Activated CD8-positive, alpha-beta memory T cell treated with anti-CD3 and anti-CD28 coated beads for 1 hour (primary cell): ENCODE results near the gene CCDC88C.

Source experiments
- DNase-seq, 2 donors: peaks; one replicate each; pipeline ENCODE4 v3.0.0-alpha.2; 2020; ENCODE audit warnings: low read depth in 1 of 2; ENCODE audit errors: extremely low read depth in 1 of 2

The CCDC88C gene

DNA sequence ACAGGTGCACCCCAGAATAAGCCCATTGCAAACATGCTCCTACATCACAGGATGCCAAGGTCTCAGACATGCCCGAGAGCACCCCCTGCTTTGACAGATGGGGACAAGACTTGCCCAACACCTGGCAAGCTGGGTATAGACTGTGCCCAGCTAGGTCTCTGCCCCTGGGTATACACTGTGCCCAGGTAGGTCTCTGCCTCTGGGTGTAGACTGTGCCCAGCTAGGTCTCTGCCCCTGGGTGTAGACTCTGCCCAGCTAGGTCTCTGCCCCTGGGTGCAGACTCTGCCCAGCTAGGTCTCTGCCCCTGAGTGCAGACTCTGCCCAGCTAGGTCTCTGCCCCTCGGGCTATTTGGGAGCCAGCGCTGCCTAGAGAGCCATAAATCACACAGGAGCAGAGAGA is 85.9 kb downstream of the CCDC88C start:
- no peak for DNase-seq

DNA sequence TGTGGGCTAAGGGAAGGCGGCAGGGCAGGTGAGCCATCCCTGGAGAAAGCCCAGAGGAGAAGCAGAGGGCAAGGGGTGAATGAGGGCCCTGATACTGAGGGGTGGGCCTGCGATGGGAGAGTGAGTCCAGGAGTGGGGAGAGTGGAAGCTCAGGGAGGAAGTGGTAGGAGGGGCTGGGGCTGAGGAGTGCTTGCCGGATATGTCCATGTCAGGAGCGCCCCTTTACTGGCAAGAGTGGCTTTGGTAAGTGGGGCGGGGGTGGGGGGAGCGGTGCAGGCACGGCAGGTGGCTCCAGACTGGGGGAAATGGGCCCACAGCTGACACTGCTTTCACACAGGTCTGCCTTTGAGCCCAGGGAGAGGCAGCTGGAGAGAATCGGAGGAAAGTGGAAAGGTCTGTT is 86.8 kb downstream of the CCDC88C start:
- DNase-seq = no peak

GRCh38 chr14:91330096-91330696 is 87.4 kb downstream of the CCDC88C start:
- no peak for DNase-seq

DNA sequence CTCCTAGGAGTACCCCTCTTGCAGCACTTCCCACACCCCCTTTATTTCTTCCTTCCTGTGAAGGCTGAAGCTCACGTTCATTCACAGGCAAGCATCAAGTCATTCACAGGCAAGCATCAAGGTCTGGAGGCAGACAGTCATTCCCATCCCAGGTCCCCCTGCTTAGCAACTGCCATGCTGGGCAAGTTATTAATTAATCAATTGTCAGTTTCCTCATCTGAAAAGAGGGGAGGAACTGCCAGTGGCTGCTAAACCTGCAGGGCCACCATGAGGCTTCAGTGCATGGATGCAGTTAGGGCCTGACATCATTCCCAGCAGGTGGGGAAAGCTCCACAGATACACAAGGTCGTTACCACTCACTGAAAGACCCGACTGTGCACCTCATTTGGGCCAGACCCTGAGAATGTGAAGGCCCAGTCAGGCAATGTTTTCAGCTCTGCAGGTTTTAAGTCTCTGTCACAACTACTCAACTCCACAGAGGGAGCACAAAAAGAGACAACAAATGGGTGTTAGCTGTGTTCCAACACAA is 88.1 kb downstream of the CCDC88C start:
- DNase-seq = no peak

GRCh38 chr14:91328313-91329050 is 89.1 kb downstream of the CCDC88C start:
- DNase-seq = no peak

DNA sequence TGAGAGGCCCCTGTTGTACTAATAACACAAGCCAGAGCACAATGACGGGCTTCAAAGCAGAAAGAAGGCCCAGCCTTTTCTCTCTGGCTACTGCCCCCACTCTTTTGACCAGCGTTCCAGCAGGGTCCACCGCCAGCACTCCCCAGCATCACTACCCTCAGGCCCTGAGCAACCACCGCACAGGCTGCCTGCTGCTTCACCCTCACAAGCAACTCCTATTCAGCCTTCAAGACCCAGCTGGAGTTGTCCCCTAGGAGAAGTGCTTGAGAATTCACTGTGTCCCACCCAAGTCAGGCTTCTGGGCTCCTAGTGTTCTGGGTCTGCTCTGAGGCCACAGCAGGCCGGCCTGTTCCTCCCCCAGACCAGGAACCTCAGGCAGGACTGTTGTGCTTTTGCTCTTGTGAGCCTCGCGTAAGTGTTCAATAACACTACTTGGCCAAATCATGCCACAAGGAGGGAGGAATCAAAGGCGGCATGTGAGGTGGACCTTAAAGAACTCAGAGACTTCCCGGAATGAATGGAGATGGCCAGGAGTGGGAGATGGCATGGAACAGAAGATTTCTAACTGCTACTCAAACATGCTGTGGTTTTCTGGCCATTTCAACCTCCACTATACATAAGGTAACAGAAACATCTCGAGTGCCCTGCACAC is 89.8 kb downstream of the CCDC88C start:
- no peak for DNase-seq

- no peak for DNase-seq
These were observed 90.4 kb downstream of the CCDC88C start for GRCh38 chr14:91327250-91327595.

DNA sequence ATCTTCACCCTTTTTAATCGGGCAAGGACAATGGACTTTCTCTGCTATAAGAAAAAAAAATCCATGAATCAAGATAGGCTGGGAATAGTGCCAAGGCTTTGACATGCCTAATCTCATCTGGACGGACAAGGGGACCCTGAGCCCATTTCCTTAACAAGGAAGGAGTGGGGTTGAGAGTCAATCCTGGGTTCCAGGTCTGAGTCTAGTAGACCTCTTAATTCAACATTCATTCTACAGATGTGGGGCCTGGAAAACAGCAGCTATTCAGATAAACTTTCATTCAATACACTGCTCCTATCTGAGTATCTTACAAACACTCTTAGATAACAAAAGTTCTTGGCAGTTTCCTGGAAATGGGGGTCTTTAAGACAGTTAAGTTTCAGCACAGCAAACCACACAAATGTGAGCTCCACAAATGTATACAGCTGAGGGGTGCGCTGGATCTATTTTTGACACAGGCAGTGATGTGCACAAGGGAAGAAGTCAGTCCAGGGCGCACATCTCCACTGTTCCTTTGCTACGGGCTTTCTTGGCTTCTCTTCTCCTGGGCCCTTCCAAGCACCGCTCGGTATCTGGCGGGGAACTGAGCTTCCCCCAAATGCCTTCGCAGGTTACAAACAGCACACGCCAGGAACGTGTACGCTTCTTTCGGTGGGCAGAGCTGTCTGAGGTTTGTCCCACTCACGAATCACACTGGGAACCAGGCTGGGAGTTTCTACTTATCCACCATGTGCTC is 90.9 kb downstream of the CCDC88C start:
- no peak for DNase-seq

- DNase-seq = no peak
These were observed 92.7 kb downstream of the CCDC88C start for GRCh38 chr14:91324606-91325575.

DNA sequence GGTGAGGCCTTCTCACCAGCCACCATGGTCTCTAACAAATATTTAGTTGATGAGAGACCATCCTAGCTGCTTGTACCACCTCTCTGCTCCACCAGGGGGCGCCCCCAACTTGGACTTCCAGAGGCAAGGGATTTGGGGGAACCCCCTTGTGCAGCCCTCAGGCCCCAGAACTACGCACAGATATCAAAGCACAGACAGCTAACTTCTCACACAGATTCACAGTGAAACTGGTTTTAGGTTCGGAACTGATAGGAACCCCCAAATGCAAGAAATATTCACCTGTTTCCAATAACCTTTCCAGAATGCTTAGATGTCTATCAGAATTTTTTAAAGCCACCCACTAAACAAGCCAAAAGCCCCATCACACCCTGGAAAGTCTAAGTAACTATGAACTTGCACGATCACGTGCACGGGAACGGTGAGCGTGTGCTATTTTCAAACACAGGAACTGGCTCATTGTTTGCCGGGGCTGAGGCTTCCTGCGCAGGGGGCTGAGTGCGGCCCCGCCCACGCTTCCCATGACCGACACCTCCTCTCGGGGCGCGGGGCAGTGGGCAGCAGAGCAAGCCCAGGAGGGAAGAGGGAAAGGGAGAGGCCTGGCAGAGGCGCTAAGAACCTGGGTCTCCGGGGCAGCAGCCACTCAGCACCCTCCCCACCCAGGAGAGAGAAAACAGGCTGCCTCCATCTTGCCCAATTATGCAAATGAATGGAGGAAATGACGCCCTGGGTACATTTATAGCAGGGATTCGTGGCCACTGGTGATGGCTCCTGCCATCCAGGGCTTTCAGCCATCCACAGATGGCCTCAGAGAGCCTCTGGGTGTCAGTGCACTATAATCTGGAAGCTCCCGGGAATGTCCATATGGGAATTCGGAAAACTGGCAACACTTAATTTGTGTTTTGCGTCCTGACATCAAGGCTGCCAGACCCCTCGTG is 93.7 kb downstream of the CCDC88C start:
- DNase-seq = peak; percentile 78 to 91

DNA sequence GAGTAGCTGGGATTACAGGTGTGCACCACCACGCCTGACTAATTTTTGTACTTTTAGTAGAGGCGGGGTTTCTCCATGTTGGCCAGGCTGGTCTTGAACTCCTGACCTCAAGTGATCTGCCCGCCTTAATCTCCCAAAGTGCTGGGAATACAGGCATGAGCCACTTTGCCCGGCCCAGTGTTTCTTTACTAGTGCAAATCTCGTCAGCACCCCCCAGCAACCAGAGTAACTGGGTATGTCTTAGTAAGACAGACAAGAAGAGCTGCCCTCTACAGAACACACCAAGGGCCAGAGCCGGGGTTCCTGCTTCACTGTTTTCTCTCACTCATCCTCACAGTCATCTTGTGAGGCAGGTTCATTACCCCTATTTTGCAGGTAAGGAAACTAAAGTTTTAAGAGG is 94.6 kb downstream of the CCDC88C start:
- DNase-seq = no peak

- no peak for DNase-seq
These were observed 95.0 kb downstream of the CCDC88C start for GRCh38 chr14:91322623-91323022.

GRCh38 chr14:91321131-91321530 is 96.5 kb downstream of the CCDC88C start:
- no peak for DNase-seq

GRCh38 chr14:91320266-91320665 is 97.4 kb downstream of the CCDC88C start:
- no peak for DNase-seq

DNA sequence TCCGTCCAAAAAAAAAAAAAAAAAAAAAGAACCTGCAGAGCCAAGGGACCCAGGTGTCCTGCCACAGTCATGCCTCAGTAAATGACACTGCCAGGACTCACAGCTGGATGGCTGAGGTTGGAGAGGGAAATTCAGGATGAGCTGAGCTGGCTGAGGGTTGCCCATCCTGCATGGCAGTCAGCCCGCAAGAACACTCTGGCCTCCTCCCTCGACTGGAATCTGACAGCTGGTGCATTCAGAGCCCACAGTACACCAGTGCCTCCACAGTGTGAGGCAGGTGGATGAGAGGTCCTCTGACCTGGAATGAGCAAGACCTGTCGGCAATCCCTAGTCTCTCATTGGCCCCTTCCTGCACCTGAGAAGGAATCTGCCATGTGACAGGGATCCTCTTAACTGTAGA is 98.7 kb downstream of the CCDC88C start:
- no peak for DNase-seq

DNA sequence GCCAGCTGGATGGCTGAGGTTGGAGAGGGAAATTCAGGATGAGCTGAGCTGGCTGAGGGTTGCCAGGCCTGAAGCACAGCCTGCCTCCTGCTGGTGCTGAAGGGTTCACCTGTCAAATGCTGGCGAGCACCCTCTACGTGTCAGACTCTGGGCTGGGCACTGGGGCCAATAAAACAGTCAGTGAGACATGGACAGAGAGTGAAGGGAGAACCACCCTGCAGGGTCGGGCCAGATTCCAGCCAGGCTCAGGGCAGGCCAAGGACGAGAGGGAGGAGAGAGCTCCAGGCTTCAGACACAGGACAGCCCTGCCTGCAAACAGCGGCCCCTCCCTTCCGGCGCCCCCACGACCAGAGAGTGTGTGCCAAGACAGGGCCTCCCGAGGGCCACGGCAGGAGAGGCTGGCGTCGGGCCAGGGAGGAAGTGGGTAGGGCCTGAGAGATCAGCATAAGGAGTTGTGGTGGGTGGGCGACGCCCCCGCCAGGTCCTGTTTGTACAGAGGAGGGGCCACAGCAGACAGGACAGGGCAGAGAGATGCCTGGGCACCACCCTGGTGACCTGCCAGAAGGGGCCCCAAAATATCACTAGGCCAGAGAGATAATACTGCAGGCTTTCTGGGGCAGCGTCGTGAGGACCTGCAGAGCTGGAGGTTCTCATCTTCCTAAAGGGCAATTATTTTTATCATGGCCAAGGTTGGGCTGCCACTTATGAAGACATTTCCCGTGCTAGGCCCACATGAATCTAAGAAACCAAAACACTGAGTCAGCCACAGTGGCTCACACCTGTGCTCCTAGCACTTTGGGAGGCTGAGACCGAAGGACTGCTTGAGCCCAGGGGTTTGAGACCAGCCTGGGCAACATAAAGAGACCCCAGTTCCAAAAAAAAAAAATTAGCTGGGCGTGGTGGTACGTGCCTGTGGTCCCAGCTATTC is 100.0 kb downstream of the CCDC88C start:
- peak in 1 of 2 donors; percentile 68 for DNase-seq

DNA sequence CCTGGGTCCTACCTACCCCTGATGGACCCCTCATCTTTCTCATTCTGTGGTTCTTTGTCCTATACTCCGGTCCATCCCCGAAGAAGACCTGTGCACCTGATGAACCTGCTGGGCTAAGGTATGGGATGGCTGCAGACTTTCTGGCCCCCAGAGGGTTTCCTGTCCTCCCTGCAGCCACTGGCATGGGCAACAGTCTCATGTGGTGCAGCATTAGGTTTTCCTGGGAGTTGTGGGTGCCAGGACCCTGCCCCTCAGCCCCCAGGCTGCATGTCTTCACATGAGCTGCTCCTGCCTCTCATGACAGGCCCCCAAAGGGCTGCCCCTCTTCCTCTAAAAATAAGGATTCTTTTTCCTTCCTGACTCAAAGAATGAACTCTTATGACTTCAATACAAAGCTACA is 100.9 kb downstream of the CCDC88C start:
- DNase-seq = no peak

- peak; percentile 58 to 63 for DNase-seq
These were observed 101.8 kb downstream of the CCDC88C start for GRCh38 chr14:91315844-91316267.
